Endothelial cell of umbilical vein (primary cell): ENCODE measurements around the gene ZNF697. TPM values are rescaled to one million over a fixed set of nuclear protein-coding genes. Genes with fewer than 3 reads are reported as not detected.

Experiments
- BruUV-seq: library from RNA; stranded (reverse); fragments of 400-500 nt; replicated peaks from 2 replicates; lab custom pipeline; 2021; lab: Mats Ljungman, UMichigan
- CTCF ChIA-PET: fragments of 300-600, 350-600 bp; sonication (Branson Sonifier 250); formaldehyde crosslinking; loops from one replicate; lab custom pipeline; 2021; ENCODE audit warnings: antibody characterized with exemption, inconsistent platforms; lab: Charles Lee
- POLR2A ChIA-PET: fragments of 300-600, 350-600 bp; sonication (Branson Sonifier 250); formaldehyde crosslinking; loops from one replicate; lab custom pipeline; 2021; ENCODE audit warnings: antibody characterized with exemption, inconsistent platforms; lab: Charles Lee
- DNase-seq: peaks from one replicate; pipeline ENCODE4 v3.0.0-alpha.2; 2011; ENCODE audit warnings: low read depth, low spot score
- FAIRE-seq: peaks from 2 replicates; lab custom pipeline; 2011; peaks lifted over from hg19 to GRCh38; lab: Jason Lieb, UNC
- H2AFZ ChIP-seq: 2 replicates; pipeline ENCODE4 v1.6.0; 2012; ENCODE audit warnings: low read depth, low read length, control low read depth, inconsistent platforms
- H3K27ac ChIP-seq: 2 replicates; pipeline ENCODE4 v1.5.1; 2011; ENCODE audit warnings: low read depth, mild to moderate bottlenecking, control low read depth, low read length, moderate library complexity; ENCODE audit not compliant: insufficient read depth
- H3K27me3 ChIP-seq, 2 experiments: 2 replicates each; pipeline versions ENCODE4 v1.6.0 to v1.6.1; 2011; ENCODE audit warnings: low read length in 2 of 2, mixed read lengths in 1 of 2; ENCODE audit not compliant: control insufficient read depth in 2 of 2, insufficient read depth in 2 of 2
- H3K36me3 ChIP-seq, 2 experiments: 2 replicates in 1 of 2; 3 replicates in 1 of 2; pipeline ENCODE4 v1.5.1; 2011; ENCODE audit warnings: low read length in 2 of 2, mild to moderate bottlenecking in 1 of 2, moderate library complexity in 1 of 2; ENCODE audit not compliant: control insufficient read depth in 2 of 2, insufficient read depth in 2 of 2; ENCODE audit errors: extremely low read depth in 1 of 2
- H3K4me1 ChIP-seq: 3 replicates; pipeline ENCODE4 v1.5.1; 2011; ENCODE audit warnings: mild to moderate bottlenecking, low read length; ENCODE audit not compliant: control insufficient read depth, insufficient read depth; ENCODE audit errors: extremely low read depth
- H3K4me2 ChIP-seq: 2 replicates; pipeline ENCODE4 v1.6.1; 2011; ENCODE audit warnings: low read length, control low read depth, mixed read lengths; ENCODE audit not compliant: insufficient read depth
- H3K4me3 ChIP-seq, 3 experiments: fragments of 200-600 bp in 1 of 3; sonication (generic), shearing (Covaris generic) in 1 of 3; replicated peaks in 1 of 3; 2 replicates each; pipeline ENCODE4 v1.5.1; 2011 to 2016; ENCODE audit warnings: control low read depth in 3 of 3, low read length in 3 of 3, mild to moderate bottlenecking in 2 of 3, inconsistent platforms in 1 of 3, low read depth in 1 of 3, moderate library complexity in 1 of 3; ENCODE audit not compliant: insufficient read depth in 1 of 3
- H3K79me2 ChIP-seq: 2 replicates; pipeline ENCODE4 v1.6.0; 2012; ENCODE audit warnings: low read length, inconsistent platforms; ENCODE audit not compliant: control insufficient read depth, insufficient read depth
- H3K9ac ChIP-seq: replicated peaks from 2 replicates; pipeline ENCODE3; 2011; ENCODE audit warnings: low read length, control low read depth; ENCODE audit not compliant: insufficient read depth; ENCODE audit errors: extremely low read depth
- H3K9me1 ChIP-seq: replicated peaks from 3 replicates; pipeline ENCODE4 v1.6.0; 2011; ENCODE audit warnings: mild to moderate bottlenecking, low read length; ENCODE audit not compliant: control insufficient read depth, insufficient read depth; ENCODE audit errors: extremely low read depth
- H3K9me3 ChIP-seq: replicated peaks from 2 replicates; pipeline ENCODE4 v1.5.1; 2012; ENCODE audit warnings: low read length, inconsistent platforms; ENCODE audit not compliant: control insufficient read depth, insufficient read depth
- H4K20me1 ChIP-seq: replicated peaks from 2 replicates; pipeline ENCODE3; 2011; ENCODE audit warnings: mild to moderate bottlenecking, low read length; ENCODE audit not compliant: control insufficient read depth, insufficient read depth; ENCODE audit errors: extremely low read depth
- EZH2 ChIP-seq: IDR thresholded peaks from 2 replicates; pipeline ENCODE4 v1.6.1; 2012; ENCODE audit warnings: borderline replicate concordance, low read depth, mild to moderate bottlenecking, moderate library complexity, low read length, inconsistent platforms; ENCODE audit not compliant: severe bottlenecking
- FOS ChIP-seq: IDR thresholded peaks from 2 replicates; pipeline ENCODE4 v1.6.1; 2011; ENCODE audit warnings: mild to moderate bottlenecking, low read length, moderate library complexity, borderline replicate concordance; ENCODE audit not compliant: insufficient read depth
- GATA2 ChIP-seq: IDR thresholded peaks from 2 replicates; pipeline ENCODE4 v1.7.0; 2011; ENCODE audit warnings: low read depth, mild to moderate bottlenecking, moderate library complexity, mixed read lengths, low read length; ENCODE audit not compliant: insufficient read length, insufficient read depth
- JUN ChIP-seq: IDR thresholded peaks from 2 replicates; pipeline ENCODE4 v1.6.1; 2011; ENCODE audit warnings: borderline replicate concordance, low read depth; ENCODE audit not compliant: insufficient read length, insufficient read depth
- MYC ChIP-seq: IDR thresholded peaks from one replicate; pipeline ENCODE4 v1.6.1; 2011; ENCODE audit warnings: mild to moderate bottlenecking, low read depth, low read length
- POLR2A ChIP-seq: IDR thresholded peaks from 2 replicates; pipeline ENCODE4 v1.6.1; 2012; ENCODE audit warnings: low read depth, mild to moderate bottlenecking, control low read depth, low read length
- POLR2AphosphoS5 ChIP-seq: IDR thresholded peaks from 2 replicates; pipeline ENCODE4 v1.6.1; 2012; ENCODE audit warnings: low read depth, mild to moderate bottlenecking, control low read depth, low read length, moderate library complexity; ENCODE audit not compliant: insufficient read depth
- dilution Hi-C: fragments of 300-500 bp; cut with MboI; formaldehyde crosslinking; loops from one replicate; pipeline ENCODE4 v1.15.0; 2019; ENCODE audit warnings: low sequenced_read_pairs; ENCODE audit not compliant: extremely low pct_ligation_motif_present
- intact Hi-C: fragments of 100-400 bp; cut with micrococcal nuclease; formaldehyde crosslinking; loops from one replicate; pipeline ENCODE4 v1.10.0; 2022
- polyA plus RNA-seq, 4 experiments: library from polyadenylated mRNA; depleted of rRNA in 3 of 4; stranded (reverse) in 3 of 4; unstranded in 1 of 4; fragments of >200 nt; gene quantifications; 2 replicates each; pipeline versions ENCODE4 v1.2.1 to v1.2.3, GENCODE V29; 2011 to 2012; ENCODE audit warnings: missing spikeins in 1 of 4
- total RNA-seq: library from RNA; stranded (reverse); gene quantifications from 2 replicates; pipeline ENCODE4 v1.2.3, GENCODE V29; 2021
- TF ChIP-seq, protein P1 (sequence below), 2 donors: IDR thresholded peaks; 1 replicate in 1 of 2; 2 replicates in 1 of 2; pipeline ENCODE4 v1.5.1; 2011; ENCODE audit warnings: low read length in 2 of 2, mild to moderate bottlenecking in 2 of 2, moderate library complexity in 2 of 2, control low read depth in 1 of 2, inconsistent platforms in 1 of 2, low read depth in 1 of 2; ENCODE audit not compliant: insufficient read depth in 1 of 2; ENCODE audit errors: extremely low read depth in 1 of 2
- TF ChIP-seq, protein P2 (sequence below): IDR thresholded peaks from 2 replicates; pipeline ENCODE4 v1.6.1; 2011; ENCODE audit not compliant: insufficient read depth, insufficient read length

Gene ZNF697
- total and polyA plus RNA-seq, 2 donors (not counting 3 experiments of a cell fraction or from before 2014, with no cell fraction given): 6.2 to 14.1 TPM

DNA sequence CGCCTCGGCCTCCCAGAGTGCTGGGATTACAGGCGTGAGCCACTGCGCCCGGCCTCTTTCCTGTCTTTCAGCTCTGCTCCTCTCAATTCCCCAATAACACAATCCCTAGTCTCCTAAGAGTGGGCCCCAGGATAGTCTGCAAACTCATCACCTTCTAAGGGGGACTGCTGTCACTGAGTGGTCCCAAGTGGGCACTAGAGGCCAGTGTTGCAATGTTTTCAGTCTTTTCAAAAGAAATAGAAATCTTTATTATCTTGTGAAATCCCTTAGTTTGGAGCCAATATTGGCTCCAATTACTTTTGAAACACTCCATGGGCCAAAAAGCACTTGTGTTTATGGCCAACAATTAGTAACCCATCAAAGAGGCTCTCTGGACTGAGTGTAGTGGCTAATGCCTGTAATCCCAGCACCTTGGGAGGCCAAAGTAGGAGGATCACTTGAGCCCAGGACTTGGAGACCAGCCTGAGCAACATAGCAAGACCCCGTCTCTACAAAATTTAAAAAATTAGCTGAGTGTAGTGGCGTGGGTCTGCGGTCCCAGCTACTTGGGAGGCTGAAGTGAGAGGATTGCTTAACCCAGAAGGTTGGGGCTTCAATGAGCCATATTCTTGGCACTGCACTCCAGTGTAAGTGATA is 28.6 kb upstream of the ZNF697 start:
- FAIRE-seq (no peak), DNase-seq (no peak)
- no peaks in the 10 kb centered on the region for H3K9me1 ChIP-seq
- H3K27ac ChIP-seq: no peak overlapping the region
- H3K79me2 ChIP-seq: no peaks in the 10 kb centered on the region
- ChIA-PET POLR2A (no interaction called here), CTCF (interaction anchor here (0.7 to 6.5 kb wide), 11 partner anchors 17 to 196 kb away, joined by 3 to 163 read pairs (median 28); partner anchors contain the start of genes PHGDH and ZNF697)
- H4K20me1 ChIP-seq: no peaks in the 10 kb centered on the region
- no peaks in the 10 kb centered on the region for H3K9me3 ChIP-seq
- H2AFZ ChIP-seq: no peak overlapping the region
- H3K4me2 ChIP-seq: no peak overlapping the region
- H3K9ac ChIP-seq: no peak overlapping the region
- dilution Hi-C loops: no loop called here
- intact Hi-C loops: loop anchor here (10.0 kb wide), 1 partner anchor 402 kb away; no protein-coding TSS in a partner anchor
- H3K27me3 ChIP-seq: peaks cover 4 to 6% of the 10 kb centered on the region in 2 experiments
- H3K36me3 ChIP-seq: no peaks in the 10 kb centered on the region
- peaks cover 42% of the 10 kb centered on the region for H3K4me1 ChIP-seq
- no peak overlapping the region for H3K4me3 ChIP-seq
- TF ChIP-seq GATA2 (no peak), MYC (no peak), FOS (no peak), POLR2AphosphoS5 (no peak), EZH2 (no peak), JUN (no peak), POLR2A (no peak)
- TF ChIP-seq, protein P1, sequence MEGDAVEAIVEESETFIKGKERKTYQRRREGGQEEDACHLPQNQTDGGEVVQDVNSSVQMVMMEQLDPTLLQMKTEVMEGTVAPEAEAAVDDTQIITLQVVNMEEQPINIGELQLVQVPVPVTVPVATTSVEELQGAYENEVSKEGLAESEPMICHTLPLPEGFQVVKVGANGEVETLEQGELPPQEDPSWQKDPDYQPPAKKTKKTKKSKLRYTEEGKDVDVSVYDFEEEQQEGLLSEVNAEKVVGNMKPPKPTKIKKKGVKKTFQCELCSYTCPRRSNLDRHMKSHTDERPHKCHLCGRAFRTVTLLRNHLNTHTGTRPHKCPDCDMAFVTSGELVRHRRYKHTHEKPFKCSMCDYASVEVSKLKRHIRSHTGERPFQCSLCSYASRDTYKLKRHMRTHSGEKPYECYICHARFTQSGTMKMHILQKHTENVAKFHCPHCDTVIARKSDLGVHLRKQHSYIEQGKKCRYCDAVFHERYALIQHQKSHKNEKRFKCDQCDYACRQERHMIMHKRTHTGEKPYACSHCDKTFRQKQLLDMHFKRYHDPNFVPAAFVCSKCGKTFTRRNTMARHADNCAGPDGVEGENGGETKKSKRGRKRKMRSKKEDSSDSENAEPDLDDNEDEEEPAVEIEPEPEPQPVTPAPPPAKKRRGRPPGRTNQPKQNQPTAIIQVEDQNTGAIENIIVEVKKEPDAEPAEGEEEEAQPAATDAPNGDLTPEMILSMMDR (IDR thresholded peaks at IDR 0.05; ENCODE audit: extremely low read depth in 1 of 2, insufficient read depth in 1 of 2, low read depth in 1 of 2, low read length in 2 of 2): no peak
- TF ChIP-seq, protein P2, sequence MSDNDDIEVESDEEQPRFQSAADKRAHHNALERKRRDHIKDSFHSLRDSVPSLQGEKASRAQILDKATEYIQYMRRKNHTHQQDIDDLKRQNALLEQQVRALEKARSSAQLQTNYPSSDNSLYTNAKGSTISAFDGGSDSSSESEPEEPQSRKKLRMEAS: no peak
- BruUV-seq: no TSS peak
